ENCODE measurements around the gene UBN1.

- TF ChIP-seq FOXM1 (IDR thresholded peaks at IDR 0.05; ENCODE audit: low read depth, low read length) (no peak), HCFC1 (IDR thresholded peaks at IDR 0.05; ENCODE audit: low read length) (no peak), EP300 (IDR thresholded peaks at IDR 0.05; ENCODE audit: borderline replicate concordance in 1 of 2, control insufficient read depth in 1 of 2, low read depth in 2 of 2, low read length in 2 of 2) (no peak), CBFB (IDR thresholded peaks at IDR 0.05; ENCODE audit: low read depth) (no peak)
Measured at GRCh38 chr16:4798456-4798855, 48.8 kb upstream of the UBN1 start.
